A549 (cell line): ENCODE measurements around the gene ARHGAP23. TPM values are rescaled to one million over a fixed set of nuclear protein-coding genes. Genes with fewer than 3 reads are reported as not detected.

Experiments used
- ATAC-seq, 2 experiments: fragments of 200-7000 bp in 1 of 2; fragments of >200 bp in 1 of 2; cut with Nextera tagmentation in 1 of 2; cut with Tn5 transposase in 1 of 2; 3 replicates each; pipeline versions ENCODE4 v1.8.0 to v1.9.1; 2018 to 2020; ENCODE audit warnings: mild to moderate bottlenecking in 1 of 2, moderate library complexity in 1 of 2
- CTCF ChIA-PET: fragments of 300-600 bp; sonication (Branson Sonifier 250); formaldehyde crosslinking; extraction: SDS; loops from one replicate; lab custom pipeline; 2021; ENCODE audit warnings: antibody characterized with exemption, inconsistent platforms; lab: Yijun Ruan, JAX
- POLR2A ChIA-PET: fragments of 350-600 bp; formaldehyde crosslinking; extraction: SDS; loops from one replicate; lab custom pipeline; 2021; ENCODE audit warnings: antibody characterized with exemption, inconsistent platforms; lab: Yijun Ruan, JAX
- DNase-seq, 2 experiments: peaks; one replicate each; pipeline versions ENCODE4 v3.0.0 to v3.0.0-alpha.2; 2011 to 2016; ENCODE audit warnings: low read depth in 1 of 2, low spot score in 1 of 2
- FAIRE-seq: peaks from 2 replicates; lab custom pipeline; 2011; peaks lifted over from hg19 to GRCh38; lab: Jason Lieb, UNC
- H3K27ac ChIP-seq, 2 experiments: fragments of >200 bp; sonication (Bioruptor Twin); formaldehyde crosslinking; 3 replicates each; pipeline ENCODE4 v1.5.1; 2016 to 2017
- H3K4me1 ChIP-seq: fragments of >200 bp; sonication (Bioruptor Twin); formaldehyde crosslinking; 3 replicates; pipeline ENCODE4 v1.6.1; 2016
- H3K4me2 ChIP-seq: fragments of >200 bp; sonication (Bioruptor Twin); formaldehyde crosslinking; 3 replicates; pipeline ENCODE4 v1.6.1; 2016
- H3K4me3 ChIP-seq: fragments of >200 bp; sonication (Bioruptor Twin); formaldehyde crosslinking; 3 replicates; pipeline ENCODE4 v1.5.1; 2016
- H3K9me3 ChIP-seq: fragments of >200 bp; sonication (Bioruptor Twin); formaldehyde crosslinking; 3 replicates; pipeline ENCODE4 v1.6.1; 2016
- BHLHE40 ChIP-seq: IDR thresholded peaks from 2 replicates; pipeline ENCODE4 v1.6.1; 2012; ENCODE audit warnings: low read depth, low read length, inconsistent platforms
- CEBPB ChIP-seq, 2 experiments: fragments of >200 bp in 1 of 2; sonication (Bioruptor Twin) in 1 of 2; formaldehyde crosslinking in 1 of 2; IDR thresholded peaks; 2 replicates each; pipeline ENCODE4 v1.6.1; 2012 to 2016
- ESRRA ChIP-seq: fragments of 150-350 bp; IDR thresholded peaks from 2 replicates; pipeline ENCODE4 v1.6.1; 2014; ENCODE audit warnings: mild to moderate bottlenecking, low read length, borderline replicate concordance
- HDAC2 ChIP-seq: fragments of 200-600 bp; sonication (generic); IDR thresholded peaks from 2 replicates; pipeline ENCODE4 v1.6.1; 2016
- HOXB5 ChIP-seq: fragments of 250-450 bp; sonication (Bioruptor Pico); IDR thresholded peaks from 2 replicates; pipeline ENCODE4 v1.5.0; 2020; ENCODE audit warnings: mild to moderate bottlenecking, moderate library complexity
- JUN ChIP-seq, 2 experiments: fragments of >200 bp; sonication (Bioruptor Twin); formaldehyde crosslinking; IDR thresholded peaks; 2 replicates in 1 of 2; 3 replicates in 1 of 2; pipeline ENCODE4 v1.6.1; 2016 to 2017
- MAFK ChIP-seq: fragments of 450-650 bp; IDR thresholded peaks from 2 replicates; pipeline ENCODE4 v1.6.1; 2014; ENCODE audit not compliant: partially characterized antibody
- NR3C1 ChIP-seq: fragments of >200 bp; sonication (Bioruptor Twin); formaldehyde crosslinking; IDR thresholded peaks from 3 replicates; pipeline ENCODE4 v1.6.1; 2017
- PHF8 ChIP-seq: fragments of 200-600 bp; sonication (generic); IDR thresholded peaks from 2 replicates; pipeline ENCODE4 v1.6.1; 2016; ENCODE audit warnings: low read depth, mild to moderate bottlenecking, antibody characterized with exemption, moderate library complexity, borderline replicate concordance
- POLR2A ChIP-seq: IDR thresholded peaks from 2 replicates; pipeline ENCODE4 v1.6.1; 2012; ENCODE audit warnings: mild to moderate bottlenecking, low read length
- RAD21 ChIP-seq, 2 experiments: fragments of >200 bp in 1 of 2; sonication (Bioruptor Twin) in 1 of 2; formaldehyde crosslinking in 1 of 2; IDR thresholded peaks in 1 of 2; conservative IDR thresholded peaks in 1 of 2; 2 replicates in 1 of 2; 3 replicates in 1 of 2; pipeline ENCODE4 v1.6.1; 2012 to 2018; ENCODE audit warnings: inconsistent platforms in 1 of 2
- RARB ChIP-seq: fragments of 250-450 bp; sonication (Bioruptor Pico); IDR thresholded peaks from 2 replicates; pipeline ENCODE4 v1.8.0; 2021; ENCODE audit warnings: mild to moderate bottlenecking, moderate library complexity
- WGBS: methylation state at CpG from one replicate; pipeline ENCODE4 v1.1.6; 2017; ENCODE audit errors: missing lambda C conversion rate; 5-methylcytosine and 5-hydroxymethylcytosine counted together
- polyA plus RNA-seq, 4 experiments: library from polyadenylated mRNA; depleted of rRNA in 3 of 4; stranded (reverse); fragments of >200 nt; fragmentation: RNase III in 1 of 4; extraction: RNeasy Plus Mini Kit Qiagen cat#74134 plus additional on column Dnase treatment in 1 of 4; gene quantifications; 2 replicates in 3 of 4; 3 replicates in 1 of 4; pipeline ENCODE4 v1.2.3, GENCODE V29; 2011 to 2017
- TF ChIP-seq, protein P1 (sequence below): IDR thresholded peaks from 2 replicates; pipeline ENCODE4 v1.6.1; 2012; ENCODE audit warnings: low read depth, borderline replicate concordance
- TF ChIP-seq, protein P2 (sequence below): fragments of >200 bp; sonication (Bioruptor Twin); formaldehyde crosslinking; IDR thresholded peaks from 3 replicates; pipeline ENCODE4 v1.5.1; 2016
- TF ChIP-seq, protein P3 (sequence below): IDR thresholded peaks from 2 replicates; pipeline ENCODE4 v1.6.1; 2012

ARHGAP23 gene
- polyA plus RNA-seq, 2 of the 4 experiments (the other 2 are of a cell fraction), result 4.8 to 32.6 TPM

DNA sequence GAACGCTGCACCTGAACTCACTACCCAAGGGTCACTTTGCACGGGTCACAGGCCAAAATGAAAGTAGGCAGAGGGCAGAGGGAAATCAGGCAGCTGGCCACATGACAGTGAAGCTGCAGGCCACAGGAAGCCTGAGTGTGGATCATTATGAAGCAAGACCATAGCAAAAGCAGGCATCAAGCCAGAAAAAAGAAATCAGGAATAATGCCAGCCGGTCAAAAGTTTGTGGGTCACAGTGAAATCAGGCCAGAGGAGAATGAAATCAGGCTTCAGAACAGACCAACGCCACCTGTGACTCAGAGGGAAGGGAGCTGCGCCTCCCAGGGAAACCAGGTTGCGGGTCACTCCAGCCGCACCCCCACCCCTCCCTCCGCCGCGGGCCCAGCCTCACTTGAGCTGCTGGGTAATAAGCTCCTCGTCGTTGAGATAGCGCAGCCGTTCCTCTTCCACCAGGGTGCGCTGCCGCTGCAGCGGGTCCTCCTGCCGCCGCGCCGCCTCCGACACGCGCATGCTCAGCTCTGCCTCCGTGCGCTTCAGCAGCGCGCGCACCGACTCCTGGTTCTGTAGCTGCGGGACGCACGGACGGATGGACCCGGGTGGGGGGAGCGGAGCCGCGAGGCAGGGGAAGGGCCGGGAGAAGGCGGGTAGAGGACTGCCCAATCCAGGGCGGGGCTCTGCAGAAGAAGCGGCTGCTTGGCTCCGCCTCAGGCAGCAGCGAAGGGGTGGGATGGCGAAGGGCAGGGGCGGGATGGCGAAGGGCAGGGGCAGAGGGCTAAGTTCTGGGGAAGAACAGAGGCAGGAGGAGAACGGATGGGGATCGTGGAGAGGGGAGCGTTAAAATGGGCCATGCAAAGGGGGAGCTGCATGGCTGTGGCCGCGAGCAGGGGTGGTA is 129.8 kb downstream of the ARHGAP23 start (continued):
- TF ChIP-seq JUN (IDR thresholded peaks at IDR 0.05), result peak in 1 of 2 experiments; percentile 54; a peak in 1 of 5 replicates
- TF ChIP-seq, protein P1, sequence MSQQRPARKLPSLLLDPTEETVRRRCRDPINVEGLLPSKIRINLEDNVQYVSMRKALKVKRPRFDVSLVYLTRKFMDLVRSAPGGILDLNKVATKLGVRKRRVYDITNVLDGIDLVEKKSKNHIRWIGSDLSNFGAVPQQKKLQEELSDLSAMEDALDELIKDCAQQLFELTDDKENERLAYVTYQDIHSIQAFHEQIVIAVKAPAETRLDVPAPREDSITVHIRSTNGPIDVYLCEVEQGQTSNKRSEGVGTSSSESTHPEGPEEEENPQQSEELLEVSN, result peak; percentile 85
- TF ChIP-seq NR3C1, result no peak
- TF ChIP-seq ESRRA, result no peak
- peak; percentile 84 to 89 for TF ChIP-seq RAD21 (conservative IDR thresholded peaks at IDR 0.05 in 1 of 2, IDR thresholded peaks at IDR 0.05 in 1 of 2)
- TF ChIP-seq BHLHE40, result no peak
- TF ChIP-seq CEBPB (IDR thresholded peaks at IDR 0.05), result peak; percentile 31 to 39; a peak in 2 of 4 replicates
- TF ChIP-seq, all 56 proteins: peak for 10

DNA sequence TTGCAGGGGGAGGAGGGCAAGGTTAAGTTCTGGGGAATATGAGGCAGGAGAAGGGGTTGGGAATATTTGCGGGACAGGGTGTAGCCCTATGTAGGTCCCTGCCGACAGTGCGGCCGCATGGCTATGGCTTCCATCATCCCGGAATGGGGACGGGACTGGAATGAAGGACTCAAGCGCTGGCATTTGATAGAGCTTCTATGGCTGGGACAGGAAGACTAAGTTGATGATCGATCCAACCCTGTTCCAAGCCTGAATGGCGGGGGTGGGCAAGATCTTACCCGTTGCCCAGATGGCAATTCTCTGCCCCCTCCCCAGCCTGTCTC is 130.4 kb downstream of the ARHGAP23 start:
- peaks cover 16% of the 10 kb centered on the region for H3K4me1 ChIP-seq
- no peaks in the 10 kb centered on the region for H3K9me3 ChIP-seq
- H3K27ac ChIP-seq, result peak overlapping the region; percentile 68 to 88
- peak overlapping the region; percentile 44 for H3K4me3 ChIP-seq
- CTCF ChIA-PET, result interaction anchor here (0.6 to 28.4 kb wide), 52 partner anchors 9 to 565 kb away, joined by 3 to 948 read pairs (median 5); partner anchors contain the start of gene SRCIN1
- 2% methylated on average over 10 of the region's 10 CpGs for WGBS
- FAIRE-seq (no peak), ATAC-seq (peak; percentile 40 to 53), DNase-seq (peak in 1 of 2 experiments; percentile 54)
- peak overlapping the region; percentile 89 for H3K4me2 ChIP-seq
- POLR2A ChIA-PET, result interaction anchor here (0.6 to 2.2 kb wide), 10 partner anchors 11 to 232 kb away, joined by 3 to 10 read pairs (median 4); no protein-coding TSS in a partner anchor
- TF ChIP-seq MAFK (no peak), HDAC2 (no peak)

DNA sequence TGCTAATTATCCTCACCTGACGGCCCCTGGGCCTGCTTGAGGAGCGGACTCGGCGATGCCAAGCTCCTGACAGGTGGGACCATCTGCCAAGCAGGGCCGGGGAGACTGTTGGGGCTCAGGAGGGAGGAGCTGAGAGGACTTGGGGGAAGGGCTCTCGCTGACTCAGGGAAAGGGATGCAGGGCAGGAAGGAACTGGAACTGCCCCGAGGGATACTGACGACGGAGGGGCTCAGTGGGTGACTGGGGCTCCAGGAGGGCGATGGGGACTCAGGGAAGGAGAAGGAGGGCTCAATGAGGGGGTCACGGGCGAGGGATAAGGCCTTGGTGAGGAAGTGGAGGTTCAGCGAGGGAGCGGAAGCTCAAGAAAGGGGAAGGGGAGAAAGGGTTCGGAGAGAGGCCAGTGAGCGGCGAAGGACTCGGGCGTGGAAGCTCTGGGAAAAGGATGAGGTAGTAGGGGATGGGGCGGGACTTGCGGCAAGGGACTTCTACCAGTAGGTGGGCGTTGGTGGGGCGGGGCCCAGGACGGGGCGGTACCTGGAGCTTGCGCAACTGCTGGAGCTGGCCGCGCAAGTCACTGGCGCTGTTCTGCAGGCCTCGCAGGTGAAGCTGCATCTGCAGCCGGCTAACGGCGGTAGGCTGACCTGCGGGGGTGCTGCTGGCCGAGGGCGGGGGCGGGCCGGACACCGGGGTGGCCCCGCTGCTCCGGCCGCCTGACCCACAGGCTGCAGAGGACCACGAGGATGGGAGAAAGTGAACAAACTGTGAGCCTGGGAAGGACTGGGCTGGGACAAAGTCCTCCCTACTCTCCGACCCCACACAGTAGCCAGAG is 131.0 kb downstream of the ARHGAP23 start:
- TF ChIP-seq, protein P2, sequence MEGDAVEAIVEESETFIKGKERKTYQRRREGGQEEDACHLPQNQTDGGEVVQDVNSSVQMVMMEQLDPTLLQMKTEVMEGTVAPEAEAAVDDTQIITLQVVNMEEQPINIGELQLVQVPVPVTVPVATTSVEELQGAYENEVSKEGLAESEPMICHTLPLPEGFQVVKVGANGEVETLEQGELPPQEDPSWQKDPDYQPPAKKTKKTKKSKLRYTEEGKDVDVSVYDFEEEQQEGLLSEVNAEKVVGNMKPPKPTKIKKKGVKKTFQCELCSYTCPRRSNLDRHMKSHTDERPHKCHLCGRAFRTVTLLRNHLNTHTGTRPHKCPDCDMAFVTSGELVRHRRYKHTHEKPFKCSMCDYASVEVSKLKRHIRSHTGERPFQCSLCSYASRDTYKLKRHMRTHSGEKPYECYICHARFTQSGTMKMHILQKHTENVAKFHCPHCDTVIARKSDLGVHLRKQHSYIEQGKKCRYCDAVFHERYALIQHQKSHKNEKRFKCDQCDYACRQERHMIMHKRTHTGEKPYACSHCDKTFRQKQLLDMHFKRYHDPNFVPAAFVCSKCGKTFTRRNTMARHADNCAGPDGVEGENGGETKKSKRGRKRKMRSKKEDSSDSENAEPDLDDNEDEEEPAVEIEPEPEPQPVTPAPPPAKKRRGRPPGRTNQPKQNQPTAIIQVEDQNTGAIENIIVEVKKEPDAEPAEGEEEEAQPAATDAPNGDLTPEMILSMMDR, result peak; percentile 25; the same call in 1 of the 3 replicates
- TF ChIP-seq POLR2A (peak; percentile 49), RARB (CRISPR knock-in tag) (no peak), MAFK (peak; percentile 80), CEBPB (IDR thresholded peaks at IDR 0.05) (peak; percentile 98 to 99), PHF8 (no peak), HOXB5 (CRISPR knock-in tag) (0 out of 2 replicates have a peak, but pooled peaks have one; percentile 19)
- TF ChIP-seq, protein P3, sequence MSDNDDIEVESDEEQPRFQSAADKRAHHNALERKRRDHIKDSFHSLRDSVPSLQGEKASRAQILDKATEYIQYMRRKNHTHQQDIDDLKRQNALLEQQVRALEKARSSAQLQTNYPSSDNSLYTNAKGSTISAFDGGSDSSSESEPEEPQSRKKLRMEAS, result peak; percentile 78
- TF ChIP-seq, protein P1, result peak; percentile 68; the same call in 1 of the 2 replicates
- CTCF ChIA-PET, result interaction anchor here (0.5 to 28.4 kb wide), 35 partner anchors 9 to 565 kb away, joined by 3 to 948 read pairs (median 6); partner anchors contain the start of gene SRCIN1
- peak overlapping the region; percentile 68 to 88 for H3K27ac ChIP-seq
- H3K4me3 ChIP-seq, result peak overlapping the region; percentile 44
- 3% methylated on average over 30 of the region's 44 CpGs for WGBS
- POLR2A ChIA-PET, result interaction anchor here (0.7 to 2.2 kb wide), 8 partner anchors 9 to 108 kb away, joined by 3 to 10 read pairs (median 3); no protein-coding TSS in a partner anchor
- peaks cover 16% of the 10 kb centered on the region for H3K4me1 ChIP-seq
- H3K9me3 ChIP-seq, result no peaks in the 10 kb centered on the region
- ATAC-seq (peak; percentile 67 to 82), FAIRE-seq (no peak), DNase-seq (peak; percentile 96 to 98)
- H3K4me2 ChIP-seq, result peak overlapping the region; percentile 89
